Measurements from ENCODE around the gene EML6. TPM values are rescaled to one million over a fixed set of nuclear protein-coding genes. Genes with fewer than 3 reads are reported as not detected.

The EML6 gene
- 10.4 TPM for total RNA-seq

DNA sequence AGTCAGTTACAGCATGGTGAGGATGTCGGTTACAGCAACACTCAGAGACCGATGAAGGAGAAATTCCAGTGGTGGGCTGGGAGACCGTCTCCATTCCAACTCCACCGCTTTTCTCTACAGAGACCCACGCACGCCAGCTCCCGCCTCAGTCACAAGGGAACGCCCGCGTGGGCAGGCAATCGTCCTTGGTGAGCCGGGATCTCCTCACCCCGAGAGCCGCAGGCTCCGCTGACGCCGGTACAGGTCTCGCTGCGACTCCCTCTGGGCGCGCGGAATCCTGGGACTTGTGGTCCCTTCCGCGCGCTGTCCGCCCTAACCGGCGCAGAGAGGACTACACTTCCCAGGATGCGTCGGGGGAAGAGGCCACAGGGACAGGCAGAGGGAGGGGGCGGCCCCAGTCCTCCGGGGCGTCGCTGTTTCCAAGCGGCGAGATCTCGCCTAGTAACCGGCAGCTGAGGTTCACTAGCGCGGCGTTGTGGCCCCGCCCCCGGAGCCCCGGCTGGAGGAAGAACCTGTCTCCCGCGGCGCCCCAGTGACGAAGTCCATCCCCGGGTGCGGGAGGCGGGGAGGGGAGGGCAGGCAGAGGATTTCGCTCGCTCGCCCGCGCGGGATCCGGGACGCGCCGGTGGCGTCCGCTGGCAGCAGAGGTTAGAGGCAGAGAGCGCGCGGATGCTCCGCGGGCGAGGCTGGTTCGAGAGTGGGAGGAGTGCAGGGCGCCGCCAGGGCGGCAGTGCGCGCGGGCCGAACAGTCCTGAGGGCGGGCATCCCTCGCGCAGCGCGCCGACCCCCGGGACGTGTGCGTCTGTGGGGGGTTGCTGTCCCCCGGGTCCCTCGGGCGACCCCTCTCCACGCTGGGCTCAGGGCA is at the start of gene EML6:
Gene EML6 (plus strand): TSS at position 532 of the 865 bp plus-strand sequence. CDS start 1,400 bp downstream, outside the sequence.
- peaks cover 8 to 17% (median 9%) of the 10 kb centered on the region in 3 donors for H3K4me1 ChIP-seq (ENCODE audit: control insufficient read depth in 3 of 3, insufficient read depth in 3 of 3, low read length in 3 of 3)
- H3K27ac ChIP-seq (ENCODE audit: low read depth, low read length) = peak within 1 kb of the TSS; percentile 33
- H3K27me3 ChIP-seq (ENCODE audit: control insufficient read depth in 3 of 3, insufficient read depth in 3 of 3, low read length in 3 of 3) = peaks cover 0 to 3% (median 0%) of the 10 kb centered on the region in 3 donors
- H3K9ac ChIP-seq (ENCODE audit: low read depth in 1 of 3, low read length in 3 of 3) = peak within 1 kb of the TSS; percentile 72 to 89 (median 81)
- no peaks in the 10 kb centered on the region for H3K36me3 ChIP-seq (ENCODE audit: control insufficient read depth in 3 of 3, insufficient read depth in 3 of 3, low read length in 3 of 3)
- no peaks in the 10 kb centered on the region for H3K9me3 ChIP-seq (ENCODE audit: control insufficient read depth in 3 of 3, low read length in 3 of 3)
- H3K4me3 ChIP-seq (ENCODE audit: low read length in 3 of 3) = peak within 1 kb of the TSS; percentile 76 to 93 (median 86)

DNA sequence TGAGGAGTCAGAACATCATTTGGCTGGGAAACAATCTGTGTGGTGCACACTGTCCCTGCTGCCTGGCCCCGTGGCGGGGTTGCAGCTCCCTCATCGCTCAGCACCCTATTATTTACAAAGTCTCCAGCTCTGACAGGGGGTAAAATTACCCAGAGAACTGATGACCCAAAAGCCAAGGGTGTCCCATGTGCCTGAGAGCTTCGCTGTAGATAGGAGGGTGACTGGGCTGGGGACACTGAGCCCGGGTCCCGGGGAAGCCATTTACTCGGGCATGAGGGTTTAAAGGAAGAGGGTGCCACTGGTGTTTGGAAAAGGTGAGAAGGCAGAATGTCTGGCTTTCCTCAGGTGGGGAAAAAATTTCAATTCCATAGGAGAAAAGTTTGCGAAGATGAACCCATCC is 48.2 kb upstream of the EML6 start:
- Histone ChIP-seq H3K9me3 (ENCODE audit: control insufficient read depth in 3 of 3, low read length in 3 of 3) (no peaks in the 10 kb centered on the region), H3K4me1 (ENCODE audit: control insufficient read depth in 3 of 3, insufficient read depth in 3 of 3, low read length in 3 of 3) (peaks cover 6 to 18% (median 12%) of the 10 kb centered on the region in 3 donors), H3K36me3 (ENCODE audit: control insufficient read depth in 3 of 3, insufficient read depth in 3 of 3, low read length in 3 of 3) (peaks cover 0 to 8% (median 0%) of the 10 kb centered on the region in 3 donors), H3K27me3 (ENCODE audit: control insufficient read depth in 3 of 3, insufficient read depth in 3 of 3, low read length in 3 of 3) (no peaks in the 10 kb centered on the region), H3K4me3 (ENCODE audit: low read length in 3 of 3) (no peak overlapping the region), H3K27ac (ENCODE audit: low read depth, low read length) (no peak overlapping the region), H3K9ac (ENCODE audit: low read depth in 1 of 3, low read length in 3 of 3) (no peak overlapping the region)

DNA sequence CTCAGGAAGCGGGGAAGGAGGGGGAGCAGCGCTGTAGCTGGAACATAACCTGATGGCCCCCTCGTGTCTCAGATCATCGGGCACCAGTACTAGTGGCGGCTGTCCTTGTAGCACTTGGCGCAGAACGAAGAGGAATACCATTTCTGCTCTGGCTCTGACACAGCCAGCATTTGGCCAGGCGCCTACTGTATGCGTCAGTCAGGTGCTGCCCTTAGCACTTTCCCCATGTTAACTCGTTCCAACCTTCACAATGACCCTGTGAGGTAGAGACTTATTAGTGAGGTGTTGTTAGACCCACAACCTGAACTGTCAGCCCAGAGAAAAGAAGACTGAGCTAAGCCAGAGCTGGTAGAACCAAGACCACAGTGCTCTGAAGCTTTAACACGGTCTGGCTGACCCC is 47.7 kb upstream of the EML6 start:
- Histone ChIP-seq H3K4me3 (ENCODE audit: low read length in 3 of 3) (peak overlapping the region in 1 of 3 donors; percentile 29), H3K27me3 (ENCODE audit: control insufficient read depth in 3 of 3, insufficient read depth in 3 of 3, low read length in 3 of 3) (no peaks in the 10 kb centered on the region), H3K9ac (ENCODE audit: low read depth in 1 of 3, low read length in 3 of 3) (peak overlapping the region in 1 of 3 donors; percentile 34), H3K27ac (ENCODE audit: low read depth, low read length) (no peak overlapping the region), H3K36me3 (ENCODE audit: control insufficient read depth in 3 of 3, insufficient read depth in 3 of 3, low read length in 3 of 3) (peaks cover 0 to 5% (median 0%) of the 10 kb centered on the region in 3 donors), H3K9me3 (ENCODE audit: control insufficient read depth in 3 of 3, low read length in 3 of 3) (no peaks in the 10 kb centered on the region), H3K4me1 (ENCODE audit: control insufficient read depth in 3 of 3, insufficient read depth in 3 of 3, low read length in 3 of 3) (peaks cover 6 to 18% (median 12%) of the 10 kb centered on the region in 3 donors)

DNA sequence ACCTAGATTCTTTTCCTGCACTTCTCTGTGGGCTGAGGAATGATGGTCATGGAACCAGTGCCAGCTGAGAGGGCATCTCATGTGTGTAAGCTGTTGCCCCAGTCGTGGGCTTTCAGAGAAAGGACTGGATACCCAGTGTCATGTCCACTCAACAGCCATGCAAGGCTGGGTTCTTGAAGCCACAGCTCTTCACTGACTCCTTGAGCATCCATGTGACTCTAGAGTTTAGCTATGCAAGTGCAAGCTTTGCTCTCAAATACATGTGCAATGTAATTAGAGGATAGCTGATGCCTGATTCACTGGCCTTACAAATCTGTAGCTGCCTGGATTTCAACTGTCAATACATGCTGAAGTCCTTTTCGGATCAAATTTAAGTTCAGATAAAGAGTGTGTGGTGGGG is 46.8 kb upstream of the EML6 start:
- H3K9ac ChIP-seq (ENCODE audit: low read depth in 1 of 3, low read length in 3 of 3) = no peak overlapping the region
- H3K27me3 ChIP-seq (ENCODE audit: control insufficient read depth in 3 of 3, insufficient read depth in 3 of 3, low read length in 3 of 3) = no peaks in the 10 kb centered on the region
- no peak overlapping the region for H3K27ac ChIP-seq (ENCODE audit: low read depth, low read length)
- no peak overlapping the region for H3K4me3 ChIP-seq (ENCODE audit: low read length in 3 of 3)
- no peaks in the 10 kb centered on the region for H3K36me3 ChIP-seq (ENCODE audit: control insufficient read depth in 3 of 3, insufficient read depth in 3 of 3, low read length in 3 of 3)
- H3K9me3 ChIP-seq (ENCODE audit: control insufficient read depth in 3 of 3, low read length in 3 of 3) = no peaks in the 10 kb centered on the region
- H3K4me1 ChIP-seq (ENCODE audit: control insufficient read depth in 3 of 3, insufficient read depth in 3 of 3, low read length in 3 of 3) = peaks cover 6 to 18% (median 12%) of the 10 kb centered on the region in 3 donors

DNA sequence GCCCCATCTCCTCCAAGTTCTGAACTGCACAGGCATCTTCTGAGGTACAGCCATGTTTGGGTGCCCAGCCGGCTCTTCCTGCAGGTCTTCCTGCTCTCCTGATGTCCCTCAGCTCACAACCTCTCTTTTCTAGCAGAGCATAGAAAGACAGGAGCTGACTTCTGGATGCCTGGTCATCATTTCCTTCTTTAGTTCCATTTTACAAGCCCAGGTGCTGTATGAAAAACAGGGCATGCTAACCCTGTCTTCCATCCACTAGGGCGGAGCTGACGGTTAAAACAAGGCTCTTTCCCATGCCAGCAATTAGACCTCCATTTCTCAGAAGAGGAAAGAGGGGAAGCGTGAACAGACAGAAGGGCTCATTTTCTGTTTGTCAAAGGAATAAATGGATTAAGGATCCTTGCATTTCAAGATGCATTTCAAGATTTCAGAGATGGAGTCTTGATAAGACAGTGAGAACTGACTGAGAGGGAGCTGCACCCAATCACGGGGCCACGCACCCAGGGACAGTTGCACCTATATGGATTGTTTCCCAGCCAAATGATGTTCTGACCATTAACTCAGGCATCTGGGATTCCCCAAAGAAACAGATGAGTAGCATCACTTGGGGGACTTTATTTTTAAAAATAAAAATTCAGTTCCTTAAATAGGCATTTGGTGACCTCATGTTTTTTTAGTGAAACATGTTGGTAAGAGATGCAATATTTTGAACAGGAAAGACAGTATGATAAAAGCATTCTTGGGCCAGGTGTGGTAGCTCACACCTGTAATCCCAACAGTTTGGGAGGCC is 45.8 kb upstream of the EML6 start:
- Histone ChIP-seq H3K9ac (ENCODE audit: low read depth in 1 of 3, low read length in 3 of 3) (no peak overlapping the region), H3K4me1 (ENCODE audit: control insufficient read depth in 3 of 3, insufficient read depth in 3 of 3, low read length in 3 of 3) (peaks cover 6 to 18% (median 12%) of the 10 kb centered on the region in 3 donors), H3K36me3 (ENCODE audit: control insufficient read depth in 3 of 3, insufficient read depth in 3 of 3, low read length in 3 of 3) (no peaks in the 10 kb centered on the region), H3K4me3 (ENCODE audit: low read length in 3 of 3) (no peak overlapping the region), H3K27me3 (ENCODE audit: control insufficient read depth in 3 of 3, insufficient read depth in 3 of 3, low read length in 3 of 3) (no peaks in the 10 kb centered on the region), H3K27ac (ENCODE audit: low read depth, low read length) (no peak overlapping the region), H3K9me3 (ENCODE audit: control insufficient read depth in 3 of 3, low read length in 3 of 3) (no peaks in the 10 kb centered on the region)

DNA sequence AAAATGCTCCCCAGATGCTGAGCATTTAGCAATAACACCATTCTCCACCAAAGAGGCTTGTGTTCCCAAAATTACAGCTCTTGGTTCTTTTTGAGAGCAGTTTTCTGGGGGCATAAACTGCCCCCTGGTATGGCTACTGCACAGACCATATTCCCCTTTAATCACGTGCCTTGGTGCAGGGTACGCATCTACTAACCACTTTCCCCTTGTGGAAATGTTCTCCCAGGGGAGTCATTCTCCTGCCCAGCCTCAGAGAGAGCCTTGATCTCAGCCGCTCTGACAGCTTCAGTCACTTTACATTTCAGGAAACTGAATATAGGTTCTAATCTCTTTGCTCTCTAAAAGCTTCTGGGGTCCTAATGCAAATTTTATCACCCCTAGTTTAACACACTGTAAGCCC is 44.7 kb upstream of the EML6 start:
- H3K4me3 ChIP-seq (ENCODE audit: low read length in 3 of 3) = no peak overlapping the region
- no peaks in the 10 kb centered on the region for H3K9me3 ChIP-seq (ENCODE audit: control insufficient read depth in 3 of 3, low read length in 3 of 3)
- H3K9ac ChIP-seq (ENCODE audit: low read depth in 1 of 3, low read length in 3 of 3) = no peak overlapping the region
- H3K27ac ChIP-seq (ENCODE audit: low read depth, low read length) = no peak overlapping the region
- H3K36me3 ChIP-seq (ENCODE audit: control insufficient read depth in 3 of 3, insufficient read depth in 3 of 3, low read length in 3 of 3) = no peaks in the 10 kb centered on the region
- peaks cover 2 to 10% (median 8%) of the 10 kb centered on the region in 3 donors for H3K4me1 ChIP-seq (ENCODE audit: control insufficient read depth in 3 of 3, insufficient read depth in 3 of 3, low read length in 3 of 3)
- no peaks in the 10 kb centered on the region for H3K27me3 ChIP-seq (ENCODE audit: control insufficient read depth in 3 of 3, insufficient read depth in 3 of 3, low read length in 3 of 3)

DNA sequence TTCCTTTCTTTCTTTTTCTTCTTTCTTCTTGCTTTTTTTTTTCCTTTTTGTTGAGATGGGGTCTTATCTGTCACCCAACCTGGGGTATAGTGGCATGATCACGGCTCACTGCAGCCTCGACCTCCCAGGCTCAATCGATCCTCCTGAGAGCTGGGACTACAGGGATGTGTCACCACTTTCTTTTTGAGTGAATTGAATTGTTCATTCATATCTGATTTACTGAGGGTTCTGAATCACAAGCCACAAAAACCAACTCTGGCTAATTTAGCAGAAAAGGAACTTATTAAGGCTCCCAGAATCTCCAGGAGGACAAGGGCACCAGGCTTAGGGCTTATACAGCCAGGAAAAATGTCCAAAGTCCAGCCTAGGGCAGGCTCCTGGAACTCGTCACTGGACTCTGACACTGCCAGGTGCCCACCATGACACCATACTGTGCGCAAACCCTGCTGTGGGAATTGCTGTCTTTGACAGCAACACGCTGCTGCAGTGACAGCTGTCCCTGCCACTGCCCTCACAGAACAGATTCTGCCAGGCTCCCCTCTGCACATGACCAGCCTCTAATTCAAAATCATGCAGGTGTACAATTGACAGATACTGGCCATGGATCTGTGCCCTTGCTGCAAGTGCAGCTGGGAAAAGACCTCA is 42.9 kb upstream of the EML6 start:
- H3K27ac ChIP-seq (ENCODE audit: low read depth, low read length) = no peak overlapping the region
- H3K4me3 ChIP-seq (ENCODE audit: low read length in 3 of 3) = no peak overlapping the region
- H3K9me3 ChIP-seq (ENCODE audit: control insufficient read depth in 3 of 3, low read length in 3 of 3) = no peaks in the 10 kb centered on the region
- no peaks in the 10 kb centered on the region for H3K36me3 ChIP-seq (ENCODE audit: control insufficient read depth in 3 of 3, insufficient read depth in 3 of 3, low read length in 3 of 3)
- no peaks in the 10 kb centered on the region for H3K27me3 ChIP-seq (ENCODE audit: control insufficient read depth in 3 of 3, insufficient read depth in 3 of 3, low read length in 3 of 3)
- H3K4me1 ChIP-seq (ENCODE audit: control insufficient read depth in 3 of 3, insufficient read depth in 3 of 3, low read length in 3 of 3) = peaks cover 0 to 6% (median 5%) of the 10 kb centered on the region in 3 donors
- H3K9ac ChIP-seq (ENCODE audit: low read depth in 1 of 3, low read length in 3 of 3) = no peak overlapping the region

DNA sequence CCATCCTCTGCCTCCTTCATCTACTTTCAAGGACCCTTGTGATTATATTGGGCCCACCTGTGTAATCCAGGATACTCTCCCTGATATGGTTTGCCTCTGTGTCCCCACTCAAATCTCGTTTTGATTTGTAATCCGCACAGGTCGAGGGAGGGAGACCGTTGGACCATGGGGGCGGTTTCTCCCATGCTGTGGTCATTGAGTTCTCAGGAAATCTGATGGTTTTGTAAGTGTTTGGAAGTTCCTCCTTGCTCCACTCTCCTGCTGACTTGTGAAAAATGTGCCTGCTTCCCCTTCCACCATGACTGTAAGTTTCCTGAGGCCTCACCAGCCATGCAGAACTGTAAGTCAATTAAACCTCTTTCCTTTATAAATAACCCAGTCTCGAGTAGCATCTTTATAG is 42.0 kb upstream of the EML6 start:
- H3K9me3 ChIP-seq (ENCODE audit: control insufficient read depth in 3 of 3, low read length in 3 of 3) = no peaks in the 10 kb centered on the region
- H3K9ac ChIP-seq (ENCODE audit: low read depth in 1 of 3, low read length in 3 of 3) = no peak overlapping the region
- H3K27ac ChIP-seq (ENCODE audit: low read depth, low read length) = no peak overlapping the region
- no peaks in the 10 kb centered on the region for H3K4me1 ChIP-seq (ENCODE audit: control insufficient read depth in 3 of 3, insufficient read depth in 3 of 3, low read length in 3 of 3)
- no peaks in the 10 kb centered on the region for H3K27me3 ChIP-seq (ENCODE audit: control insufficient read depth in 3 of 3, insufficient read depth in 3 of 3, low read length in 3 of 3)
- H3K36me3 ChIP-seq (ENCODE audit: control insufficient read depth in 3 of 3, insufficient read depth in 3 of 3, low read length in 3 of 3) = no peaks in the 10 kb centered on the region
- no peak overlapping the region for H3K4me3 ChIP-seq (ENCODE audit: low read length in 3 of 3)

DNA sequence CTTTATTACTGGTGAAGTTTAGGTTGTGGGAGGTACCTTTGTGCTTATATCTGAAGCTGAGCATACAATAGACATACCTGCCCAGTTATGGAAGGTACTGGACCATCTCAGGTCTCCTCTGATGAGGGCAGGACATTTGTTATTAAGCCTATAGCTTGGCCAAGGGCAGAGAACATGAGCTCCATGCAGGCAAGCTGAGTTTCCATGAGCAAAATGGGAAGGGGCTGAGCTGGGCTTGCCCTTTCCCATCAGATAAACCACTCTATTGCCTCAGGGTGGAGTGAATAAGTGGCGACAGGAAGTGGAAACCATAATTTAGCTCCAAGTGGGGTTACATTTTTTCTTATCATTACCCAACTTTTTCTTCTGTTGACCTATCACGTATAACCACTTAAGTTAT is 39.9 kb upstream of the EML6 start:
- Histone ChIP-seq H3K36me3 (ENCODE audit: control insufficient read depth in 3 of 3, insufficient read depth in 3 of 3, low read length in 3 of 3) (no peaks in the 10 kb centered on the region), H3K4me3 (ENCODE audit: low read length in 3 of 3) (no peak overlapping the region), H3K9me3 (ENCODE audit: control insufficient read depth in 3 of 3, low read length in 3 of 3) (no peaks in the 10 kb centered on the region), H3K27me3 (ENCODE audit: control insufficient read depth in 3 of 3, insufficient read depth in 3 of 3, low read length in 3 of 3) (no peaks in the 10 kb centered on the region), H3K4me1 (ENCODE audit: control insufficient read depth in 3 of 3, insufficient read depth in 3 of 3, low read length in 3 of 3) (no peaks in the 10 kb centered on the region), H3K9ac (ENCODE audit: low read depth in 1 of 3, low read length in 3 of 3) (no peak overlapping the region), H3K27ac (ENCODE audit: low read depth, low read length) (no peak overlapping the region)
